Upper lobe of left lung (tissue), 4 donors: ENCODE data around the gene HCLS1.

Experiments used
- EP300 ChIP-seq, 4 donors: sonication (generic); formaldehyde crosslinking; IDR thresholded peaks; one replicate each; pipeline ENCODE4 v1.5.1; 2017; ENCODE audit warnings: antibody characterized with exemption in 4 of 4, control low read depth in 2 of 4
- POLR2A ChIP-seq, 4 donors: fragments of 450-650 bp; IDR thresholded peaks; one replicate each; pipeline ENCODE4 v1.5.1; 2016 to 2017; ENCODE audit warnings: antibody characterized with exemption in 4 of 4, mild to moderate bottlenecking in 2 of 4
- TF ChIP-seq, protein P1 (sequence below), 6 experiments: fragments of 450-650 bp in 4 of 6; fragments of 200-600 bp in 2 of 6; sonication (generic) in 2 of 6; IDR thresholded peaks; one replicate each; pipeline ENCODE4 v1.5.1; 2016 to 2019; ENCODE audit warnings: antibody characterized with exemption in 6 of 6

DNA sequence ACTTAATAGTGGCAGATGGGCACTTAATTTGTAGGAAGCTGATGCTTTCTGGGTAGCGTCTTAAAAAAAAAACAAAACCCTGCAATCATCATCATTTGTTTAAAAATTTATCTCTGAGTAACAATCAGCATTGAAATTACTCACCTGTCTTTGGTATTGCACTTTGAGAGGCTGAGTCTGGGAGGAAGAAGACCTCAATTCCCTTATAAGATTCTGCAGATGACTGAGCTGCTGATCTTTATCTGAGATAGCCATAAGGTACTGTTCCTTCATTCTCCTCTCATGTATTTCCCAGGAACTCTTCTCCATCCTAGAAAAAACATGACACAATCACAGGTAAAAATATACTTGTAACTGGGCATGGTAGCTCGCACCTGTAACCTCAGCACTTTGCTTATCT is 16.4 kb upstream of the HCLS1 start:
- TF ChIP-seq, protein P1, sequence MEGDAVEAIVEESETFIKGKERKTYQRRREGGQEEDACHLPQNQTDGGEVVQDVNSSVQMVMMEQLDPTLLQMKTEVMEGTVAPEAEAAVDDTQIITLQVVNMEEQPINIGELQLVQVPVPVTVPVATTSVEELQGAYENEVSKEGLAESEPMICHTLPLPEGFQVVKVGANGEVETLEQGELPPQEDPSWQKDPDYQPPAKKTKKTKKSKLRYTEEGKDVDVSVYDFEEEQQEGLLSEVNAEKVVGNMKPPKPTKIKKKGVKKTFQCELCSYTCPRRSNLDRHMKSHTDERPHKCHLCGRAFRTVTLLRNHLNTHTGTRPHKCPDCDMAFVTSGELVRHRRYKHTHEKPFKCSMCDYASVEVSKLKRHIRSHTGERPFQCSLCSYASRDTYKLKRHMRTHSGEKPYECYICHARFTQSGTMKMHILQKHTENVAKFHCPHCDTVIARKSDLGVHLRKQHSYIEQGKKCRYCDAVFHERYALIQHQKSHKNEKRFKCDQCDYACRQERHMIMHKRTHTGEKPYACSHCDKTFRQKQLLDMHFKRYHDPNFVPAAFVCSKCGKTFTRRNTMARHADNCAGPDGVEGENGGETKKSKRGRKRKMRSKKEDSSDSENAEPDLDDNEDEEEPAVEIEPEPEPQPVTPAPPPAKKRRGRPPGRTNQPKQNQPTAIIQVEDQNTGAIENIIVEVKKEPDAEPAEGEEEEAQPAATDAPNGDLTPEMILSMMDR (IDR thresholded peaks at IDR 0.05) = no peak
- TF ChIP-seq EP300 (IDR thresholded peaks at IDR 0.05) (no peak), POLR2A (IDR thresholded peaks at IDR 0.05) (no peak)
